Mammary epithelial cell (primary cell): ENCODE data around the gene TECTA.

Experiments used
- EZH2 ChIP-seq: IDR thresholded peaks from 2 replicates; pipeline ENCODE4 v1.6.1; 2012; ENCODE audit warnings: low read length, inconsistent platforms, borderline replicate concordance
- TF ChIP-seq, protein P1 (sequence below), 2 donors: IDR thresholded peaks in 1 of 2; conservative IDR thresholded peaks in 1 of 2; 2 replicates each; pipeline ENCODE4 v1.5.1; 2011 to 2012; ENCODE audit warnings: inconsistent platforms in 2 of 2, low read length in 2 of 2, mild to moderate bottlenecking in 2 of 2, control low read depth in 1 of 2, low read depth in 1 of 2; ENCODE audit not compliant: insufficient read depth in 1 of 2; ENCODE audit errors: extremely low read depth in 1 of 2

DNA sequence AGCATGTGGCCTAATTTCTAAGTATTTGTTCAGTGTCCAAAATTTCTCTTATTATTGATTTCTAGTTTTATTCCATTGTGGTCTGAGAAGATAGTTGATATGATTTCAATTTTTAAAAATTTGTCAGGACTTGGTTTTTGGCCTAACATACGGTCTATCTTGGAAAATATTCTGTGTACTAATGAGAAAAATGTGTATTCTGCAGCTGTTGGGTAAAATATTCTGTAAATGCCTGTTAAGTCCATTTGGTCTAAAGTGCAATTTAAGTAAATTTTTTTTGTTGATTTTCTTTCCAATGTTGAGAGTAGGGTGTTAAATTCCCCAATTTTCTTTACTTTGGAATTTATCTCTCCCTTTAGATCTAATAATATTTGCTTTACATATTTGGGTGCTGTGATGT, 78.3 kb downstream of the TECTA start:
- TF ChIP-seq, protein P1, sequence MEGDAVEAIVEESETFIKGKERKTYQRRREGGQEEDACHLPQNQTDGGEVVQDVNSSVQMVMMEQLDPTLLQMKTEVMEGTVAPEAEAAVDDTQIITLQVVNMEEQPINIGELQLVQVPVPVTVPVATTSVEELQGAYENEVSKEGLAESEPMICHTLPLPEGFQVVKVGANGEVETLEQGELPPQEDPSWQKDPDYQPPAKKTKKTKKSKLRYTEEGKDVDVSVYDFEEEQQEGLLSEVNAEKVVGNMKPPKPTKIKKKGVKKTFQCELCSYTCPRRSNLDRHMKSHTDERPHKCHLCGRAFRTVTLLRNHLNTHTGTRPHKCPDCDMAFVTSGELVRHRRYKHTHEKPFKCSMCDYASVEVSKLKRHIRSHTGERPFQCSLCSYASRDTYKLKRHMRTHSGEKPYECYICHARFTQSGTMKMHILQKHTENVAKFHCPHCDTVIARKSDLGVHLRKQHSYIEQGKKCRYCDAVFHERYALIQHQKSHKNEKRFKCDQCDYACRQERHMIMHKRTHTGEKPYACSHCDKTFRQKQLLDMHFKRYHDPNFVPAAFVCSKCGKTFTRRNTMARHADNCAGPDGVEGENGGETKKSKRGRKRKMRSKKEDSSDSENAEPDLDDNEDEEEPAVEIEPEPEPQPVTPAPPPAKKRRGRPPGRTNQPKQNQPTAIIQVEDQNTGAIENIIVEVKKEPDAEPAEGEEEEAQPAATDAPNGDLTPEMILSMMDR (conservative IDR thresholded peaks at IDR 0.05 in 1 of 2, IDR thresholded peaks at IDR 0.05 in 1 of 2; ENCODE audit: extremely low read depth in 1 of 2, insufficient read depth in 1 of 2, low read depth in 1 of 2, low read length in 2 of 2): no peak
- no peak for TF ChIP-seq EZH2
